ENCODE results near the gene WARS2. TPM values are rescaled to one million over a fixed set of nuclear protein-coding genes. Genes with fewer than 3 reads are reported as not detected.

WARS2 gene
- total RNA-seq, 1 experiment from 2014 or later: 10.5 TPM

GRCh38 chr1:119083479-119083878, 57.0 kb downstream of the WARS2 start:
- no peak overlapping the region for H3K4me3 ChIP-seq (replicated peaks in 1 of 2; ENCODE audit: low read depth in 1 of 2, low read length in 2 of 2)
- intact Hi-C loops (cut with micrococcal nuclease): no loop called here
- no peaks in the 10 kb centered on the region for H3K36me3 ChIP-seq (ENCODE audit: control insufficient read depth in 1 of 2, insufficient read depth in 2 of 2, low read length in 2 of 2)

More at GRCh38 chr1:119083479-119083878, 57.0 kb downstream of the WARS2 start:
- no peaks in the 10 kb centered on the region for H4K20me1 ChIP-seq (ENCODE audit: insufficient read depth)
- H3K79me2 ChIP-seq (ENCODE audit: insufficient read depth, low read length): no peaks in the 10 kb centered on the region
- H3K4me1 ChIP-seq (ENCODE audit: control insufficient read depth in 1 of 2, insufficient read depth in 2 of 2, low read length in 2 of 2): no peaks in the 10 kb centered on the region
- no peak for TF ChIP-seq SRF (IDR thresholded peaks at IDR 0.05; ENCODE audit: low read depth)
- no peak for TF ChIP-seq MAX (IDR thresholded peaks at IDR 0.05)
- no peak for TF ChIP-seq SP1 (IDR thresholded peaks at IDR 0.05; ENCODE audit: low read depth)
- TF ChIP-seq ZNF274 (IDR thresholded peaks at IDR 0.05; ENCODE audit: low read depth, low read length): no peak
- TF ChIP-seq CTCF (IDR thresholded peaks at IDR 0.05 in 2 of 3, conservative IDR thresholded peaks at IDR 0.05 in 1 of 3; ENCODE audit: borderline replicate concordance in 1 of 3, insufficient read depth in 1 of 3, low read depth in 2 of 3, low read length in 2 of 3): no peak
- no peak for TF ChIP-seq RAD21 (IDR thresholded peaks at IDR 0.05; ENCODE audit: low read depth)
- TF ChIP-seq ZBTB33 (IDR thresholded peaks at IDR 0.05; ENCODE audit: extremely low read depth, insufficient replicate concordance, low read length): no peak
- no peak for TF ChIP-seq FOSL1 (IDR thresholded peaks at IDR 0.05; ENCODE audit: low read depth)
- TF ChIP-seq ATF3 (IDR thresholded peaks at IDR 0.05): no peak
- TF ChIP-seq EGR1 (IDR thresholded peaks at IDR 0.05; ENCODE audit: low read depth): no peak
- TF ChIP-seq POLR2AphosphoS5 (IDR thresholded peaks at IDR 0.05; ENCODE audit: low read depth, low read length): no peak
- ATAC-seq: no peak
- H3K4me2 ChIP-seq (ENCODE audit: low read length): no peak overlapping the region
- BruUV-seq (replicated peaks): no TSS peak
- H3K9ac ChIP-seq (ENCODE audit: low read length): no peak overlapping the region
- no peaks in the 10 kb centered on the region for H3K9me3 ChIP-seq (ENCODE audit: control insufficient read depth in 1 of 2, insufficient read depth in 1 of 2, low read depth in 1 of 2, low read length in 2 of 2)
- ChIA-PET CTCF (no interaction called here), POLR2A (no interaction called here), RAD21 (ENCODE audit: low non-redundant PET in 1 of 2, low total read pairs in 2 of 2, uncharacterized antibody in 2 of 2, unreplicated experiment in 2 of 2) (no interaction called here)
- no peaks in the 10 kb centered on the region for H3K9me2 ChIP-seq (ENCODE audit: insufficient read depth)
- H3K27ac ChIP-seq (ENCODE audit: low read depth, low read length): no peak overlapping the region
- H2AFZ ChIP-seq (ENCODE audit: low read depth, low read length, poor library complexity, severe bottlenecking): no peak overlapping the region
- no peaks in the 10 kb centered on the region for H3K27me3 ChIP-seq (ENCODE audit: insufficient read depth, low read length)
- no peak for DNase-seq (ENCODE audit: low read depth, low spot score)
